Posterior cingulate gyrus (tissue), 11 donors: Measurements from ENCODE around the gene CIAO3.
A peak's percentile ranks its signal among the peaks of the same experiment; 100 is the strongest.
"Not testable (repeated sequence)": the region's sequence is repeated elsewhere in the genome, so short reads cannot be mapped to it uniquely, and the experiment has no call there.

Experiments used
- DNase-seq, 10 donors: peaks; one replicate each; pipeline versions ENCODE4 v3.0.0 to v3.0.0-alpha.2; 2020 to 2021; ENCODE audit warnings: mixed read lengths in 3 of 10
- intact Hi-C: fragments of 100-400 bp; cut with DNase I; formaldehyde crosslinking; loops from one replicate; pipeline ENCODE4 v1.15.1; 2023

CIAO3 gene

DNA sequence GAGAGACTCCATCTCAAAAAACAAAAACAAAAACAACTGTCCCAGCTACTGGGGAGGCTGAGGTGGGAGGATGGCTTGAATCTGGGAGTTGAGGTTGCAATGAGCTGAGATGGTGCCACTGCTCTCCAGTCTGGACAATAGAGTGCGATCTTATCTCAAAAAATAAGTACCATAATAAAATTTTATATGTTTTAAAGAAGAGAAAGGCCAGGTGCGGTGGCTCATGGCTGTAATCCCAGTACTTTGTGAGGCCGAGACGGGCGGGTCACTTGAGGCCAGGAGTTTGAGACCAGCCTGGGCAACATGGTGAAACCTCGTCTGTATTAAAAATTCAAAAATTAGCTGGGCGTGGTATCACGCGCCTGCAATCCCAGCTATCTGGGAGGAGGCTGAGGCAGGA, 36.0 kb upstream of the CIAO3 start:
- intact Hi-C loops = no loop called here

DNA sequence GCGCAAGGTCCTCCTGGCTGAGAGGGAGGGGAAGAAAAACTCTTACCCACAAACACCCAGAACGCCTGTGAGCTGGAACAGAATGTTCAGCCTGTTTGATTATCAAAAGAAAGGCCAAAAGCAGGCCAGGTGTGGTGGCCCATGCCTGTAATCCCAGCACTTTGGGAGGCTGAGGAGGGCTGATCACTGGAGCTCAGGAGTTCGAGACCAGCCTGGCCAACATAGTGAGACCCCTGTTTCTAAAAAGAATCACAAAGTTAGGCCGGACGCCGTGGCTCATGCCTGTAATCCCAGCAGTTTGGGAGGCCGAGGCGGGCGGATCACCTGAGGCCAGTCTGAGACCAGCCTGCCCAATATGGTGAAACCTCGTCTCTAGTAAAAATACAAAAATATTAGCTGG, 35.5 kb upstream of the CIAO3 start:
- intact Hi-C loops, DNase-seq: not testable (repeated sequence)

More for the DNA sequence above, 36.0 kb upstream of the CIAO3 start:
- no peak for DNase-seq

DNA sequence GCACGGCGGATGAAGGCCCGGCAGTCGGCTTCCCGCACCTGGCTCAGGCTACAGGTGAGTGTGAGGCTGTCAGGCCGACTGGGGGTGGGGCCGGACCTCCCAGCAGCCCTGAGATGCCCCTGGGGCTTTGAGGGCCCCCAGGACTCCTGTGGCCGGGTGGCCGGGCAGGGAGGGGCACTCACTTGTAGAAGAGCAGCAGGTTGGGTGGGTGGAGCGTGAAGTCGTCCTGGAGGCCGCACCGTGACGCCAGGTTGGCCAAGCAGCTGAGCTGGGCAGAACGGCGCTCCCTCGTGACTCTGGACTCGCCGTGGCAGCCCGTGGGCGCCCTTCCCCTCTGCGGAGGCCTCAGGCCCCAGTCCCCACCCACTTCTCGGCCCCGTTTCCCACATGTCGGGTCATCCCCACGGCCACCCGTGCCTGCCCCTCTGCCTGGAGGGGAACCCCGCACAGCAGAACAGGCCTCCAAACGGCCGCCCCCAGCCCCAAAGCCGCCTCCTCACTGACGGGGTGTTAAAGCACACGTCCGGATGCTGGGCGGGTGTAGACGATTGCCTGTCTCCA, 34.5 kb upstream of the CIAO3 start:
- DNase-seq = no peak
- intact Hi-C loops = no loop called here

DNA sequence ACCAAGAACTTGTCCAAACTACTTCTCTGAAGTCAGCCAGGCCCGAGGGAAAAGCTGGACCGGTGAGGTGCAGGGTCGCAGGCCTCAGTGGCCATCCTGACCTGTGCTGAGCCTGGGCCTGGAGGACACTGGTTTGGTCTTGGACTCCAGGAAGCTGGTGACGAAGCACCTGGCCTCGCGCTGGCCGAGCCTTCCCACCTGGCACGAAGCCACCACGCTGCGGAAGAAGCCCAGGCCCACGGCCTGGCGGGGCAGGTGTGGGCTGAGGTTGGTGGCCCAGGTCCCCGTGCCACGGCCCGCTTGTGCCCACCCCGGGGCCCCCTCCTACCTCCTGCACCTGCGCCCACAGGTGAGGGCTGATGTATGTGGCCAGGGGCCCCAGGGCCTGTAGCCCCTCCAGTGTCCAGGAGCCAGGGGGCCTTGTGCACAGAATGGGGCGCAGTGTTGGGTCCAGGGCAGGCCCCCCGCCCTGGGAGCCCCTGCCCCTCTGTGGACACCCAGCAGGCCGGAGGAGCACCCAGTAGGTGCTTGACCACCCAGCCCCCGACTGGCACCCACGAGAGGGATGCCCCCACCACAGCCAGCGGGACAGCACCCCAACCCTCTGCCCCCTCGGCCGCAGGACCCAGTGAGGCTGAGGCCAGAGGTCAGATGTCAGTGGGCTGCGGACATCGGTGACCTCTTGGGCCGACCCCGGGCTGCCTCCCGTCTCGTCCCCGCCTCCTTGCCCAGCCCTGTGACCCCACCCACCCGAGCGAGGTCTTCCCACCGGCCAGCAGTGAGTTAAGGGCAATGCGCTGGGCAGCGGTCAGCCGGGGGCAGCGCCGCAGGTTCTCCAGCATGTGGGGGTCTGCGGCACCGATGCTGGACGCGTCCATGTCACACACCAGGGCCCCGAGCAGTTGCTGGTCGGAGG, 33.5 kb upstream of the CIAO3 start:
- DNase-seq = no peak
- intact Hi-C loops = no loop called here

DNA sequence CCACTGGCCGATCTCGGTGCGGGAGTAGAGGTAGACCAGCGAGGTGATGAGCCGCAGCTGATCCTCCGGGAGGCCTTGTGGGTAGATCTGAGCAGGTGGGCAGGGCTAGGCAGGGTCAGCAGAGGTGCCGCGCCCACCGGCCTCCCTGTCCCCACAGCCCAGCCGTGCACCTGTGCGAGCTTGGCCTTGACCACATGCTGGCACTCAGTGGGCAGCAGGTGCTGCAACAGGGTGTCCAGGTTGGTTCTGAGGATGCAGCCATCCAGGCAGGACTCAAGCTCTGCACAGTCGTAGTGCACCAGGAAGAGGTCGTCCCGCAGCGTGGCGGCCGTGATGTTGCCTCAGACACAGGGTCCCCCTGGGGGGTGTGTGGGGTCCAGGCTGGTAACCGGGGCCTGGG, 32.2 kb upstream of the CIAO3 start:
- no peak for DNase-seq
- intact Hi-C loops = no loop called here

DNA sequence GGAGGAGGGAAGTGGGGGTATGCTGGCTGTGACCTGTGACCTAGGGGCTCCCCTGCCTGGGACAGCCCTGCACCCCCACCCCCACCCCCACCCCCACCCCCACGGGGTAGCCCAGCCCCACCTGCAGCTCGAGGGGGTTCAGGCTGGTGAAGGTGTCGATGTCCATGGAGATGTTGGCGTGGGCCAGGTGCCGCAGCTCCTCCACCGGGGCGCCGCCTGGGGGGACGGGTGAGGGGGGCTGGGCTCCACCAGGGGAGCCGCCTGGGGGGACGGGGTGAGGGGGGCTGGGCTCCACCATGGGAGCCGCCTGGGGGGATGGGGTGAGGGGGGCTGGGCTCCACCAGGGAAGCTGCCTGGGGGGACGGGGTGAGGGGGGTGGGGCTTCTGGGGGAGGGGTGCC, 29.6 kb upstream of the CIAO3 start:
- no peak for DNase-seq
- intact Hi-C loops = no loop called here

DNA sequence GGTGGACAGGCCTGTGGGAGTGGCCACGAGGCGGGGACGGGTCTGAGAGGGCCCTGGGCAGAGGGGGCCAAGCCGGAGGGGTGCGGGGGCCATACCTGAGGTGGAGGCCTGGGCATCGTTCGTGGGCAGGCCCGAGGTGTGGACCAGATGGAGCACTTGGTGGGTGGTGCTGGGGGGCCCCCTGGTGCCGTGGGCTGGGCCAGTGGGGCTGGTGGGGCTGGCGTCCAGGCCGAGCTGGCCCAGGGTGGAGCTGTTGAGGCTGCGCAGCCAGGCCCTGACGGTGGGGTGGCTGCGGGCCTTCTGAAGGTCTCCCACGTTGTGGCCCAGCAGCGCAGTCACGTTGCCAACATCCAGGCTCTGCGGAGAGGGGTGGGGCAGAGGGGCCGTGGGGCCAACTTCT, 29.1 kb upstream of the CIAO3 start:
- no peak for DNase-seq
- intact Hi-C loops = no loop called here

DNA sequence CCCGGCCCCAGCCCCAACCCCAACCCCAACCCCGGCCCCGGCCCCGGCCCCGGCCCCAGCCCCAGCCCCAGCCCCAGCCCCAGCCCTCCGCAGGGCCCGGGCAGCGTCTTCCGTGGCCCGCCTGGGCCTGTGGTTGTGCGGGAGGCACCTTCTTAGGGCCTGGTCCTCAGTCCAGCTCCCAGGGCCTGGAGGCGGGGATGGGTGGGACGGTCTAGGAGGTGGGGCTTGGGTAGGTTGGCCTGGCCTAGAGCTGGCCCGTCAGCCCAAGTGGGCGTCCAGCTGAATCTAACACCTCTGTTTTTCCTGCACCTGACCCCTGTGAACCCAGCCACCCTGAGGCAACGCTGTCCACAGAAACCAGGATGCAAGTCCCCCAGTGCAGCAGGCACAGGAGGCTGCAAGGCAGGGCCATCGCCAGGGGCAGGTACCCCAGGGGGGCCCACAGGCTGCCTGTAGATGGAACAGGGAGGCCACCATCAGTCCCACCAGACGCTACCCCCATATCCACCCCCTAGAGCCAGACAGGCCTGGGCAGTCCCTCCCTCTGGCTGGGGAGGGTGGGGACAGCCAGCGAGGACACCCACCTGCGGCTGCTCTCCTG, 28.5 kb upstream of the CIAO3 start:
- peak in 1 of 10 donors; percentile 67 for DNase-seq
- intact Hi-C loops = no loop called here

DNA sequence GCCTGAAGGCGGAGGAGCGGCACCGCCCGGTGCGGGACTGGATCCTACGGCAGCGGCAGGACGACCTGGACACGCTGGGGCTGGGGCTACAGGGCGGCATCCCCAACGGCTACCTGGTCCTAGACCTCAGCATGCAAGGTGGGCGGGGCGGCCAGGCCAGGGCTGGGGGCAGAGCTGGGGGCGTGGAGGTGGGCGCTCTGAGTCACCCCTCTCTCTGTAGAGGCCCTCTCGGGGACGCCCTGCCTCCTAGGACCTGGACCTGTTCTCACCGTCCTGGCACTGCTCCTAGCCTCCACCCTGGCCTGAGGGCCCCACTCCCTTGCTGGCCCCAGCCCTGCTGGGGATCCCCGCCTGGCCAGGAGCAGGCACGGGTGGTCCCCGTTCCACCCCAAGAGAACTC, 27.6 kb upstream of the CIAO3 start:
- intact Hi-C loops = no loop called here
- DNase-seq = no peak

DNA sequence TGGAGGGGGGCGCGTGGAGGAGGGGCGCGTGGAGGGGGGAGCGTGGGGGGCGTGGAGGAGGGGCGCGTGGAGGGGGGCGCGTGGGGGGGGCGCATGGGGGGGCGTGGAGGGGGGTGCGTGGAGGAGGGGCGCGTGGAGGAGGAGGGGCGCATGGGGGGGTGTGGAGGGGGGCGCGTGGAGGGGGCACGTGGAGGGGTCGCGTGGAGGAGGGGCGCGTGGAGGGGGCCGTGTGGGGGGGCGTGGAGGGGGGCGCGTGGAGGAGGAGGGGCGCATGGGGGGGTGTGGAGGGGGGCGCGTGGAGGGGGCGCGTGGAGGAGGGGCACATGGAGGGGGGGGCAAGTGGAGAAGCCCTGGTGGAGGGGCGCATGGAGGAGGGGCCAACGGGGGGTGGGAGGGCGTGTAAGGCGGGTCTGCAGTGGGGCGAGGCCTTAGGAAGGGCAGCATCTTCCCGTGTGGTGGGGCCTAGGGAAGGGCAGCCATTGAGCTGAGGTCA, 27.0 kb upstream of the CIAO3 start:
- intact Hi-C loops = no loop called here
- DNase-seq = no peak

DNA sequence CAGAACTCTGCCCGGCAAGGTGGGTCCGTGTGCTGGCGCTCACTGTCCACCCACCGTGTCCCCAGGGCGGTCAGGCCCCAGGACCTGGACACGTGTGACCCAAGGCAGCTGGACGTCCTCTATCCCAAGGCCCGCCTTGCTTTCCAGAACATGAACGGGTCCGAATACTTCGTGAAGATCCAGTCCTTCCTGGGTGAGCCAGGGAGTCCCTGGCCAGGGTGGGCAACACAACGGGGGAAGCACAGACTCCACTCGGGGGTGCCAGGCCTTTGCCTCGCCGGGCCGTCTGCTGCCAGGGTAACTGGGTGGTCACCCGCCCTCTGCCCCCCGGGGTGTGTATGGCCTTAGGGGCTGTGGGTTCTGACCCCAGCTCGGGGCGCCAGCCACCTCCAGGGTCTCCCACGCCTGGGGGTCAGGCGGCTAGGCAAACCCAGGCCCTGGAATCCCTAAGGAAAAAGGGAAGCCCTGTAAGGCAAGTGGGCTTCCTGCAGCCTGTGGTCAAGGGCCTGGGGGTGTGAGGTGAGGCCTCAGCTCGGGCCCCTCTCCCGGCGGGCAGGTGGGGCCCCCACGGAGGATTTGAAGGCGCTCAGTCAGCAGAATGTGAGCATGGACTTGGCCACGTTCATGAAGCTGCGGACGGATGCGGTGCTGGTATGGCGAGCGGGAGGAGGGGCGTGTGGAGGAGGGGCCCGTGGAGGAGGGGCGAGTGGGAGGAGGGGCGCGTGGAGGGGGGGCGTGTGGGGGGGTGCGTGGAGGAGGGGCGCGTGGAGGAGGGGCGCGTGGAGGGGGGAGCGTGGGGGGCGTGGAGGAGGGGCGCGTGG, 26.2 kb upstream of the CIAO3 start:
- intact Hi-C loops = no loop called here
- DNase-seq = no peak

DNA sequence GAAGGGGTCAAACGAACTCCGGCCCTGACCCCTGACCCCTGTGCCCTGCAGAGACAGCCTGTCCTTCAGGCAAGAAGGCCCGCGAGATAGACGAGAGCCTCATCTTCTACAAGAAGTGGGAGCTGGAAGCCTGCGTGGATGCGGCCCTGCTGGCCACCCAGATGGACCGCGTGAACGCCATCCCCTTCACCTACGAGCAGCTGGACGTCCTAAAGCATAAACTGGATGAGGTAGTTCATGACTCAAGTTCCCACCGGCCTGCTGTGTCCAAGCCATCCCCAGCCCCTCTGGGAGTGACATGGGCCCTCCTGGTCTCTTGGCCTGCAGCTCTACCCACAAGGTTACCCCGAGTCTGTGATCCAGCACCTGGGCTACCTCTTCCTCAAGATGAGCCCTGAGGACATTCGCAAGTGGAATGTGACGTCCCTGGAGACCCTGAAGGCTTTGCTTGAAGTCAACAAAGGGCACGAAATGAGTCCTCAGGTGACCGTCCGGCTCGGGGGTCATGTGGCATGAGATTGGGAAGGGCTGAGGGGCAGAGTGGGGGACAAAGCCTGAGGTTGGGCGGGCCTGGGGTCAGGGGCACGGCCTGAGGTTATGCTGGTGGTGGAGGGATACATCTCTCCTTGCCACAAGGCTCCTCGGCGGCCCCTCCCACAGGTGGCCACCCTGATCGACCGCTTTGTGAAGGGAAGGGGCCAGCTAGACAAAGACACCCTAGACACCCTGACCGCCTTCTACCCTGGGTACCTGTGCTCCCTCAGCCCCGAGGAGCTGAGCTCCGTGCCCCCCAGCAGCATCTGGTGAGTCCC, 25.4 kb upstream of the CIAO3 start:
- no peak for DNase-seq
- intact Hi-C loops = no loop called here

DNA sequence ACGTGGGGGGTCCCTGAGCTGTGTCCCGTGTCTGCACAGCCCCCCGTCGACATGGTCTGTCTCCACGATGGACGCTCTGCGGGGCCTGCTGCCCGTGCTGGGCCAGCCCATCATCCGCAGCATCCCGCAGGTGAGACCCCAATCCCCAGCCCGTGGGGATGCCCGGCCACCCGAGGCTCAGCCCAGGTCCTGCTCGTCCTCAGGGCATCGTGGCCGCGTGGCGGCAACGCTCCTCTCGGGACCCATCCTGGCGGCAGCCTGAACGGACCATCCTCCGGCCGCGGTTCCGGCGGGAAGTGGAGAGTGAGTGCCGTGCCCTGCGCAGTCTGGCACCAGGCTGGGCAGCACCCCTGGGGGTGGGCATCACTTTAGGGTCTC, 24.7 kb upstream of the CIAO3 start:
- DNase-seq = no peak
- intact Hi-C loops = no loop called here

DNA sequence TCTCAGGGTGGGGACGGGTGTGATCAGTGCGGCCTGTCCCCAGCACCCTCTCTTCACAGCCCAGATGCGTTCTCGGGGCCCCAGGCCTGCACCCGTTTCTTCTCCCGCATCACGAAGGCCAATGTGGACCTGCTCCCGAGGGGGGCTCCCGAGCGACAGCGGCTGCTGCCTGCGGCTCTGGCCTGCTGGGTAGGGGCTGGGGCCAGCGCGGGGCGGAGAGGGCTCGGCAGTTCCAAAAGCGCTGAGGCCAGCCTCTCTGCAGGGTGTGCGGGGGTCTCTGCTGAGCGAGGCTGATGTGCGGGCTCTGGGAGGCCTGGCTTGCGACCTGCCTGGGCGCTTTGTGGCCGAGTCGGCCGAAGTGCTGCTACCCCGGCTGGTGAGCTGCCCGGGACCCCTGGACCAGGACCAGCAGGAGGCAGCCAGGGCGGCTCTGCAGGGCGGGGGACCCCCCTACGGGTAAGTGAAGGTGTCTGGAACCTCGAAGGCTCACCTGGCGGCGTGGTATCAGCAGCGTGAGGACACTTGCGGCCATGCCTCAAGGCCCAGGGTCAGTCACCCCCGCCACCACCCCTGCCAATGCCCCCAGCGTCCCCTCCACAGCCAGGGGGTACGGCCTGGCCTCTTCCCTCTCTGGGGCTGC, 24.2 kb upstream of the CIAO3 start:
- no peak for DNase-seq
- intact Hi-C loops = no loop called here

DNA sequence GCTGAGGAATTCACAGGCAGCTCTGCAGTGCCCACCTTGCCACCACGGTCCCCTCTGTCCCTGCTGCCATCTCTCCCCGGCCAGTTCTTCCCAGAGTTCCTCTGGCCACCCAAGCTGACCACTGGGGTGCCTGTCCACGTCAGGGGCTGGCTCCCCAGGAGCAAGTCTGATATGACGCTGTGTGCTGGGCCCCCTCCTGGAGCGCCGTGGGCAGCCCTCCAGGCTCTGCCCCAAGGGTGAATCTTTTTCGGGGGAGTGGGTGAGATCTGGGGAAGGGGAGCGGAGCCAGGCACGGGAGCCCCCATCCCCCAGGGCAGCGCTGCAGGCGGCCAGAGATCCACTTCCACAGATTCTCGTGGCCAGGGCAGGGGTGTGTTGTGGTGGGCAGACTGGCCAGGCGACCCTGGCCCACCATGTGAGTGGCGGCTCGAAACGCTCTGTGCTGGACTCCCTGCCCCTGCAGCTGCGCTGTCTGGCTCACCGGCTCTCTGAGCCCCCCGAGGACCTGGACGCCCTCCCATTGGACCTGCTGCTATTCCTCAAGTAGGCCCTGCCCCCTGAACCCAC, 23.5 kb upstream of the CIAO3 start:
- DNase-seq = no peak
- intact Hi-C loops = no loop called here

DNA sequence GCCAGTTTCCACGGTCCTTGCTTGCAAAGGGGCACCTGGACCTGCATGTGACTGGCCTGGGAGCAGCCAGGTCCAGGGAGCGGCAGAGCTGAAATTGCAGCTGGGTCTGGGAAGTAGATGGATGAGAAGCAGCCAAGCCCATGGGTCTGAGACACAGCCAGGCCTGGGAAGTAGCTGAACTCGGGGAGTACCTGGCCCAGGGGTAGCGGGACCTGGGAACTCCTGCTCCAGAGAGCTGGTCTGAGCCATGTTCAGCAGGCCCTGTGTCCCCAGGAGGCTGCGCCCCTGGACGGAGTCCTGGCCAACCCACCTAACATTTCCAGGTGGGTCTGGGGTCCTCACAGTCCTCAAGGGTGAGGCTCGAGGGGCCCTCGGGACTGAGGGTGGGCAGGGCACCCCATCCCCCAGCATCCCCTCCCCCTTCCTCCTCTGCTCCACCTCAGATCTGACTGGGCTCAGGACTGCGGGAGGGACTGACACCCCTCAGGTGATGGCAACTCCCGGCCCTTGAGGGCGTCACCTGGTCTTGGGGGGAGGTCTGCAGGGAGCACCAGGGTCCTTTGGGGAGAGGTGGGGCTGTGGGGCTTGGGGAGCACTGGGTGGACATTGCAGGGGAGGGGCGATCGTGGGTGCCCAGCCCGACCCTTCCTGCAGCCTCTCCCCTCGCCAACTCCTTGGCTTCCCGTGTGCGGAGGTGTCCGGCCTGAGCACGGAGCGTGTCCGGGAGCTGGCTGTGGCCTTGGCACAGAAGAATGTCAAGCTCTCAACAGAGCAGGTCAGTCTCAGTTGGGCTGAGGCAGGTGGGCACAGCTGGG, 22.8 kb upstream of the CIAO3 start:
- DNase-seq = no peak
- intact Hi-C loops = no loop called here

DNA sequence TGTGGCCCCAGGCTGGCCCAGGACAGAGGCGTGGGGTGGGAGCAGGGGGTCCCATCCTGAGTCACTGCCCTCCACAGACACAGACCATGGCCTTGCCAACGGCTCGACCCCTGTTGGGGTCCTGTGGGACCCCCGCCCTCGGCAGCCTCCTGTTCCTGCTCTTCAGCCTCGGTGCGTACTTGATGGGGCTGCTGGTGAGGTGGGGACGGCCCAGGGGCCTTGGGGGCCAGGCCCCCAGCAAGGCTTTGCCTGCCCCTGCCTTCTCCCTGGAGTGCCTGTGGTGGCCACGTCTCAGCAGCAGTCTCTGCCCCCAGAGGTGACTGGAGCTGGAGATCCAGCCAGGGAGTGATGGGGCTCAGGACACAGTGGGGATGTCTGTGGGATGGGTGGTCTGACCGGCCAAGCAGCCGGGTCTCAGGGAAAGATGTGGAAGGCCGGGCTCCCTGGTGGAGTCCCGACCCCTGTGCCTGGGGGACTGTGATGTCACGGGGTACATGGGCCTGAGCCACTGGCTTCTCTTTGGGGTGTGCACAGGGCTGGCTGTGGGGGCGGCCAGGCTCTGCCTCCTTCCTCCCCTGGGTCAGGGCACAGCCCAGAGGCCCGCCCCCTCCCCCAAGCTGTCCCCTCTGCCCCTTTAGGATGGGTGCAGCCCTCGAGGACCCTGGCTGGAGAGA, 21.9 kb upstream of the CIAO3 start:
- intact Hi-C loops = no loop called here
- no peak for DNase-seq
